HK-2 (cell line): Measurements from ENCODE around the gene ARHGAP10.

Source experiments
- DNase-seq: peaks from one replicate; pipeline ENCODE4 v3.0.0-alpha.2; 2018; ENCODE audit not compliant: unreplicated experiment

ARHGAP10 gene

DNA sequence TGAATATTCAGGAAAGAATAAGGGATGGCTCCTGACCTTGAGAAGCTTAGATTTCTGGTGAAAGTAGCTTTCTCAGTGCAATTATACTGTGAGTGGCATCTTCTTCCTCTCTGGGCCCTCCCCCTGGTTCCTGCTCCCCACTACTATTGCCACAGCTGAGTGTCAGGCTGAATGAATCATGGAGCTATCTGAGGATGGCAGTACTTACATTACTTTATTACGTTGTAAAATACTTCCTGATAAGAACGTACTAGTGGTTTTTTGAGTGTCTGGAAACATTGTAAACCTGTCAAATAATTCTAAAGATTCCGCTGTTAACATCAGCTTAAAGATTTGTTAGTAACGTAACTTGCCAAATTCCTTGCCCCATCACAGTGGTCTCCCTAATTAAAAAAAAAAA is 36.2 kb downstream of the ARHGAP10 start:
- peak; percentile 38 for DNase-seq

- DNase-seq, result no peak
Observed at GRCh38 chr4:147769386-147769785, 37.5 kb downstream of the ARHGAP10 start.

DNA sequence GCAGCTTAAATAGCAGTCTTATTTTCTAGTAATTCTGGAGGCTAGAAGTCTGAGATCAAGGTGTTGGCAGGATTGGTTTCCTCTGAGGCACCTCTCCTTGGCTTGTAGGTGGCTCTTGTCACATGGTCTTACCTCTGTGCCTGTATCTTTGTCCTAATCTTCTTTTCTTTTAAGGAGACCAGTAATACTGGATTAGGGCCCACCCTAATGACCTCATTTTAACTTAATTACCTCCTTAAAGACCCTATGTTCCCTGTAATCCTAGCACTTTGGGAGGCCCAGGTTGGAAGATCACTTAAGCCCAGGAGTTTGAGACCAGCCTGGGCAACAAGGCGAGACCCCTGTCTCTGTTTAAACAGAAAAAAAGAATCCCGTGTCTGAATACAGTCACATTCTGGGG is 38.9 kb downstream of the ARHGAP10 start:
- no peak for DNase-seq

- DNase-seq, result no peak
Observed at GRCh38 chr4:147772056-147772455, 40.2 kb downstream of the ARHGAP10 start.

DNA sequence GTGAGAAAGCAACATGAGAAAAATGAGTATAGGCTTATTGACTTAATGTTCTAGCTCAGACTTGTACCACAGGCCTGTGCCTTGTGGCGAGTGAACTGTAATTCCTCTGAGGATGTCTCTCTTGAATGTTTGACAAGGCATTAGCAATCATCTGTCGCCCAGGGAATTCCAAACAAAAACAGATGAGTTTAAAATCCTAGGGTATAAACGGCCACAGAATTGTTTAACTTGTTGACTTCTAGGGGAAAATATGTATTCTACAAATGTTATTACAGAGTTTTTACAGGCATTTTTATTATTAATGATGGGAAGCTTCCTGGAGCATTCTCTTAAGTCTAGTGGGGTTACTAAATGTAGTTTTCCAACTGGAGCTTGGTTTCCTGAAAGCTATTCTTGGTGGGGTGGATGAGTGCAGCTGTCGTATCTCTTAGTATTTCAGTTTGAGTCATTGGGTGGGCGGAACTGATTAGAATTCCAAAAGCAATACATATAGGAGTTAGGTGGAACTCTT is 40.6 kb downstream of the ARHGAP10 start:
- no peak for DNase-seq

DNA sequence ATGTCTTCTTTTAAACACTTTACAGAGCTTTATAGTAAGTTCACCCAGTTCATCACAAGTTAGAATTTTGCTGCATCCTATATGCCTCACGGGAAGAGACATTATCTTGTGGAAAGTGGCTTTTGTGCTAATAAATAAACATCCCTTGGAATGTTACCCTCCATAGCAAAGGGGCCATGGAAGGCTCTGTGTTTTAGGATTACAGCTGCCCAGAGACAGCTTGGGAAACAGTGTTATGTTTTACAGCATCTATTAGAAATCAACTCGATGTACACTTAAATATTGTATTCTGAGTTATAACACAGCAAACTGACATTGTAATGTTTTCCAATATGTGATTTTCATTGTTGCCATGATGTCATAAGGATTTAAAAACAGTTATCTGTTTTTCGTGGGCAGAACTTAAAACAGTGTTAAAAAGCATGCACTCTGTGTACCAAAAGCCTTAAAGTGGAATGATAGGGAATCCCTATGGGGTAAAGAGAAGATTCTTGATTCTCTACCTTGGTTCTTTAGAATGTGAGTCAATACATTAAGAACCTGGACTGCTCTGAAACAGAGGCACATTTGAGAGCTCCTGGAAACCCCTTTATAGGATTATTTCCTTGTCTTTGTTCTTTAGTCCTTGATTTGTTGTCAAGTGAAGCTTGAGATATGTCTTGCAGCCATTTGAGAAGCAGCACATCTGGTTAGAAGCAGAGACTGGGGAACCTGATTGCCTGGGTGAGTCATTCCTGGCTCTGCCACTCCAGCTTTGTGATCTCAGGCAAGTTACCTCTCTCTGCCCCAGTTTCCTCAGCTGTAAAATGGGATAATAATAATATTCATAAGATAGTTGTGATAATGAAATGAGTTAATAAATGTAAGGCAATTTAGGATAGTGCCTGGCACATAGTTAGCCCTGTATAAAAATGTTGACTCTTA is 41.6 kb downstream of the ARHGAP10 start:
- DNase-seq, result no peak

DNA sequence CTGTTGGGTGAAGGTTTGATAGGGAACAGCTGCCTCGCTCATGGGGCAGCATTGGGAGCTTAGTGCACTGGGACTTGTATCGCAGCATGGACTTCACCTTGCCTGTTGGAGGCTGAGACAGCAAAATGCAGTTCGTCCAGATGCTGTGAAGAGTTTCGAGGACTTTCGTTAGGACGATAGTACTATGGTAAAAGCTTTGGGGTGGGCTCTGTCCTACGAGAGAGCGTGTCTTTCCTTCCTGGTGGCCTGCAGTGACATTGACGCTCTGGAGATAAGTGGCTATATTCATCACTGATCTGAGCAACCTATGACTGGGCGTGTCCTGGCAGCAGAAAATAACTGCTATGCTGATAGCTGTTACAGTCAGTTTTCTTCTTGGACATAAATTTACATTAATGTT is 44.8 kb downstream of the ARHGAP10 start:
- DNase-seq, result no peak

GRCh38 chr4:147777456-147778091 is 45.7 kb downstream of the ARHGAP10 start:
- no peak for DNase-seq

DNA sequence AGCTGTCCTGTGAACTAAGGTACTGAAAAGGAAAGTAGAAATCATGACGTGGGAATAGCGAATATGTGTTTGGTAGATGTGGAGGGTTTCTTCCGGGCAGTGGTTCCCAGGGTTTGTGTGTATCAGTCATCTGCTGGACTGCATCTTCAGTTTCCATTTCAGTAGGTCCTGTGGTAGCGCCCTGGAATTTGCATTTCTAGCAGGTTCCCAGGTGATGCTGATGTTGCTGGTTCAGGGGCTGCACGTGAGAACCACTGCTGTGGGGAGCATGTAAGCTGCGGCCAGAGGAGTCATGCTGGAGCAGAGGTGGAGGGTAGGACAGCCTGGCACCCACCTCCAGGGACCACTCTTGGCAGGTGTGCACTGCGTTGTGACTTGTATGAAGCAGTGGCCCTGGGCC is 47.1 kb downstream of the ARHGAP10 start:
- DNase-seq, result no peak

- no peak for DNase-seq
Observed at GRCh38 chr4:147779451-147779850, 47.6 kb downstream of the ARHGAP10 start.

GRCh38 chr4:147780137-147780777 is 48.4 kb downstream of the ARHGAP10 start:
- no peak for DNase-seq

DNA sequence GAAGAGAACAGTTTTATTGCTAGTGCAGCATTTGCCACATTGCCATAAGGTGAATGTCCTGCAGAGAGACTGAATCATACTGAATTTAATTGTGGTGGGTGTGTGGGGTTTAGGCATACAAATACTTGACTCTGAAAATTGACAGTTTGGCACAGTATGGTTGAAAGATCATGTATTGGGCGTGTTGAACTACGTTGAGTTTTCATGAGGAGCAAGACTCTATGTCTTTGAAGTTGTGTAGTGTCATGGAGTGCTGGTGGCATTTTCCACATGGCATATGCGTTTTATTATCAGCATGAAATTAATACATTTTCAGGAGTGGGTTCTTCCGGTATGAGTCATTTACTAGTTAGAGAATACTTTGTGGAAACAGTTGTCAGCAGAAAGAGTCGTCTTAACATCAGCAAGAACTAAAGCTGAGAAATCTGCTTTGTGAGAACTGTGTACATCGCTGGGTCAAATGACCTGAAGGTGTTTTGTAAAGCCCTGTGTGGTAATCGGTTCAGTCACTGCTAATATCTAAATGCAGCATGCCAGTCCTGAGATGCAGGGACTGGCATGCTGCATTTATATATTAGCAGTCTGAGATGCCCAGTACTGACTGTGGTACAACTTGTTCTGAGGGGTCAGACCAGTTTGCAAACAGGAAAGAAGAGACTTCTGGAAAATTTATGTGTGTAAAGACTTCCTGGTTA is 50.3 kb downstream of the ARHGAP10 start:
- no peak for DNase-seq

DNA sequence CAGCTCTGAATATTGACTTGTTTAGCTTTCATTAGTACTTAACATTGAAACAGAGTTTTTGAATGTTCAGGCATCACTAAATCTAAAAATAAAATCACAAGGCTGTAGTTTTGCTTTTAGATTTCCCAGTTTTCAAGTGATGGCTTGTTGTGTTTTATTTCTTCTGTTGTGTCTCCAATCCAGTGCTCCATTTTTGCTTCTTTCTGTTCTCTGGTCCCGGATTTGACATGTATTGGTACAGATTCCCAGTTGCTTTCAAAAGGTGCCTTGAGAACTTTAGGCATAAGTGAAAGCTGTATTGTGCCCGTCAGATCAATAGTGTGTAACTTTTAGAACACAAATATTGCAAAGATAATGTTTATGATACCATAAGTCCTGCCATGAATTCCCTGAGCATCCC is 53.2 kb downstream of the ARHGAP10 start:
- no peak for DNase-seq

GRCh38 chr4:147786031-147786430 is 54.1 kb downstream of the ARHGAP10 start:
- no peak for DNase-seq

DNA sequence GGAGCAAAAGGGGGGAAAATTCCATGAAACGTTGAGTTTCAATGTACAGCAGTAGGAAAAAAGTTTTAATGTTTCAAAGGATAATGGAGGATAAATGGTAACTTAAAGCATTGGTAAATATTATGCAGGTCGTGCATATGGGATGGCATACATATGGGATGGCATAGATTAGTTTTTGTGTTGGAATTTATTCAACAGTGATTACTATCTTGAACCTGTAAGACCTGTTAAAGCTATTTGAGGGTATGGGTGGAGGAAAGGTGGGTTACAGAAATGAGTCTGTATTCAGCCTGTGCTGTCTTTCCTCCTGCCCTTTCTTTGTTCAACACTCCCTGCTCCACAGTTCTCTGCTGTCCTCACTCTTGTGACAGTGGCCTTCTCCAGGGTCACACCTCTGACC is 54.6 kb downstream of the ARHGAP10 start:
- no peak for DNase-seq

DNA sequence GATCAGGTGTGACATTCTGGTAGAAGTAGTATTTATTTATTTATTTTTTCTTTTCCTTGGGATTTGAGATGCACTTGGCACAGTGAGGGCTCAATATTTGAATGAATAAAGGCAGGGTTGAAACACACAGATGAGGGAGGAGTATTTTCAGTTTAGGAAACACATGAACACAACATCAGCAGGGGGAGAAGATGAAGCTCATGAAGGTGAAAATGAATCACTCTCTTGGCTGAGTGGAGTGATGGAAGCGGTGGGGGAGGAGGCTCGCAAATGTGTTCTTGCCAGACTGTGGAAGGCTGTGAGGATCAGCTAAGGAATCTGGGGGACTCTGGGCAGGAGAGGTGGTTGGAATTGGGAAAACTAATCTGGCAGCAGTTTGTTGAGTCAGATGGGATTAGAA is 55.3 kb downstream of the ARHGAP10 start:
- DNase-seq, result no peak

- no peak for DNase-seq
Observed at GRCh38 chr4:147788791-147789190, 56.9 kb downstream of the ARHGAP10 start.

- DNase-seq, result no peak
Observed at GRCh38 chr4:147789596-147789995, 57.7 kb downstream of the ARHGAP10 start.

DNA sequence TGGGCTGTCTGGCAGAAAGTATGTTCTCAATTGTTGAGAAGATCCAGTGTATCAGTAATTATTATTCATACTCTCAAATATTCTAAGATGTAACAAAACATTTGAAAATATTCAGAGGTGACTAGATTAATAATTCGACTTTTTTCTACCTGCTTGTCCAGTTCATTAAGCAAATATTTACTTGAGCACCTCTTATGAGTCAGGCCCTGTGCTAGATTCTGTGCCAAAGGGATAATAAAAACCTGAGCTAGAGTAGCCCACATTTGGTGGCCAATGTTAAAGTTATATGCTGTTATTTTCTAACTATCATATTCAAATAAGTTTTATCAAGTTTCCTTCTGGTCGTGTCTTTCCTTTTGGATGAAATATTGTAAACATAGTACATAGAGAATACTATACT is 58.5 kb downstream of the ARHGAP10 start:
- no peak for DNase-seq

- DNase-seq, result no peak
Observed at GRCh38 chr4:147791341-147791740, 59.5 kb downstream of the ARHGAP10 start.

- no peak for DNase-seq
Observed at GRCh38 chr4:147791865-147792264, 60.0 kb downstream of the ARHGAP10 start.
